Urothelium cell line (cell line): Measurements from ENCODE around the gene ZNF534.
A peak's percentile ranks its signal among the peaks of the same experiment; 100 is the strongest.
"Not testable (repeated sequence)": the region's sequence is repeated elsewhere in the genome, so short reads cannot be mapped to it uniquely, and the experiment has no call there.

ENCODE experiments used
- DNase-seq: peaks from one replicate; pipeline ENCODE4 v3.0.0; 2011; ENCODE audit warnings: low spot score, mixed read lengths
- FAIRE-seq: peaks from 2 replicates; lab custom pipeline; 2011; peaks lifted over from hg19 to GRCh38; lab: Jason Lieb, UNC

The ZNF534 gene

GRCh38 chr19:52428937-52429336 is at the start of gene ZNF534:
ZNF534 (plus strand) TSS chr19:52429148; CDS start chr19:52431475, 2,327 bp downstream.
- DNase-seq, result no peak

GRCh38 chr19:52391135-52391534 is 37.8 kb upstream of the ZNF534 start:
- no peak for FAIRE-seq
- no peak for DNase-seq

More at GRCh38 chr19:52428937-52429336, at the start of gene ZNF534:
- no peak for FAIRE-seq

- FAIRE-seq, result peak; percentile 63
- peak; percentile 98 for DNase-seq
Measured at GRCh38 chr19:52397310-52398080, 31.5 kb upstream of the ZNF534 start, which contains the start of gene ZNF528. ZNF528 (plus strand) TSS chr19:52397849; CDS start chr19:52402014, 4,165 bp downstream.

DNA sequence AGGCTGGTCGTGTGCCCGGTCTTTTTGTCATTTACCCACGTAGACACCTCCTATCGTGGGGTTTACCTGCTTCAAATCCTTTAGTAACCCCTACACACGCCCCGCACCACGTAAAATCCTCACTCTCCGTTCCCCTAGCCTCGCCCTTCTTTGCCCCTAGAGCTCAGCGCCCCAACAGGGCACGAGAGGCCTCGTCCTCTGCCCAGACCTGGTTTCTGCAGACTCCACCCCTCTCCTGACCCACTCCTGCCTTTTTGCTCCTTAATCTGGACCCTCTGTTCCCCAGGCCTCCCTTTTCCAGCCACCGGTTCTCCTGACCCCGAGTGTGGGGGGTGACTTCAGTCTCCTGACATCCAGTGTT is 30.9 kb upstream of the ZNF534 start:
- DNase-seq (peak; percentile 38), FAIRE-seq (no peak)

DNA sequence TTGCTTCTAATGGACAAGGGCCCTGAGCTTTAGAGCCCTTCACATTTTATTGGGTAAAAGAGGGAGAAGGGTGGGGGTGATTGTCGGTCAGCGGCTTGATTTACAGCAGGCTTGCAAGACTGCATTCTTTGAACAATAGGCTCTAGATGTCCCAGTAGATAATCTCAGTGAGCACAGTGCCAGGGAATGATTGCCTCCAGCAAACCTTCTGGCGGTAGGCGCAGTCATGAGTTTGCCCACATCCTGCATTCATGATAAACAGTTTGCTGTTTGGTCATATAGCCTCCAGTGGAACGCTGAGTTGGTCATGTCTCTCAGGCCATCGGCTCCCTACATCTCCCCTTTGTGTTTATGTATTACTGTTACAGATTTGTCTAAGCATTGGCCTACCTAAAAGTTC is 18.7 kb upstream of the ZNF534 start:
- no peak for DNase-seq
- FAIRE-seq, result no peak

- FAIRE-seq (no peak), DNase-seq (no peak)
Measured at GRCh38 chr19:52415711-52416110, 13.2 kb upstream of the ZNF534 start.

GRCh38 chr19:52442179-52442578 is 13.2 kb downstream of the ZNF534 start:
- FAIRE-seq, result no peak
- no peak for DNase-seq

DNA sequence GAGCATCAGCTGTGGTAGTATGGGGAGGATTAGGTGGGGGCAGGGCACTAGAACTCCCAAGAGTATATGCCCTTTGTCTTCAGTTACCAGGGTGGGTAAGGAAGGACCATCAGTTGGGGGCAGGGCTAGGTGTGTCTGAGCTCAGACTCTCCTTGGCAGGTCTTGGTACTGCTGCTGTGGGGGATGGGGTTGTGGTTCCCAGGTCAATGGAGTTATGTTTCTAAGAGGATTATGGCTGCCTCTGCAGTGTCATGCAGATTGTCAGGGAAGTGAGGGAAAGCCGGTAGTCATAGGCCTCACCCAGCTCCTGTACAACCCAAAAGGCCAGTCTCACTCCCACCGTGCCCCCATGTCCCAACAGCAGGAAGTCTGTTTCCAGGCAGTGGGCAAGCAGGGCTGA is 15.6 kb downstream of the ZNF534 start:
- FAIRE-seq (no peak), DNase-seq (no peak)

- DNase-seq (no peak), FAIRE-seq (no peak)
Measured at GRCh38 chr19:52451241-52451640, 22.3 kb downstream of the ZNF534 start.

DNA sequence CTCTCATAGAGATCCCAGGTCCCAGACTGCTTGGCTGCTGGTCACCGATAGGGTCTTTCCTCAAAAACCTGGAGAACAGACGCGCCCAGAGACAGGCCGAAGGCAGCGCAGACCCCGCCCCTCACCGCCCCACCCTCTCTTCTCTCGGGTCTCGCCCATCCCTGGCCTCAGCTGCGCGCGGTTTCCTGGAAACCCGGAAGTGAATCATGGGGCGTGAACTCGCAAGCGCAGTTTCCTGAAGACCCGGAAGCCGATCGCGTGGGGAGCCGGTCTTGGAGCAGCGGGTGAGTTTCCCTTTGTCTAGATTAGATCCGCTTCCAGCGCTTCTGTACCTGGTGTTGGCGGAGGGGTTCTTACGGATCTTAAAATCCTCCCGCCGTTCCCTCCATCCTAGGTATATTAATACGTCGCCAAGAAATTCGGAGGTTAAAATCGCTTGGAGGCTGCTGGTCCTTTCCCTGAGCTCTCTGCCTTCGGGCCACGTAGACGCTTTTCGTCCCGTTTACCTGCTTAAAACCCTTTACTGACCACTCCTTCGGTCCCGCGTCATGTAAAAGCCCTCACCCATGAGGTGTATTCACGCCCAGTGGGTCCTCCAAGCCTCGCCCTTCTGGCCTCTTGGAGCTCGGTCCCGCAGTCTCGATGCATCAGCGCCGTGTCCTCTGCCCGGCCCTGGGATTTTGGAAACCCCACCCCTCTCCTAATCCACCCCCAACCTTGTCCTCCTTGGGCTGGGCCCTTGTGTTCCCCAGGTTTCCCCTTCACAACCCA is 24.6 kb downstream of the ZNF534 start, which contains the start of gene ZNF578:
Gene ZNF578, plus strand, starts transcription at position 230 of the 771 bp plus-strand sequence. CDS start 48,293 bp downstream, outside the sequence.
- FAIRE-seq (no peak), DNase-seq (no peak)

GRCh38 chr19:52464798-52465470 is 36.0 kb downstream of the ZNF534 start:
- no peak for FAIRE-seq

DNA sequence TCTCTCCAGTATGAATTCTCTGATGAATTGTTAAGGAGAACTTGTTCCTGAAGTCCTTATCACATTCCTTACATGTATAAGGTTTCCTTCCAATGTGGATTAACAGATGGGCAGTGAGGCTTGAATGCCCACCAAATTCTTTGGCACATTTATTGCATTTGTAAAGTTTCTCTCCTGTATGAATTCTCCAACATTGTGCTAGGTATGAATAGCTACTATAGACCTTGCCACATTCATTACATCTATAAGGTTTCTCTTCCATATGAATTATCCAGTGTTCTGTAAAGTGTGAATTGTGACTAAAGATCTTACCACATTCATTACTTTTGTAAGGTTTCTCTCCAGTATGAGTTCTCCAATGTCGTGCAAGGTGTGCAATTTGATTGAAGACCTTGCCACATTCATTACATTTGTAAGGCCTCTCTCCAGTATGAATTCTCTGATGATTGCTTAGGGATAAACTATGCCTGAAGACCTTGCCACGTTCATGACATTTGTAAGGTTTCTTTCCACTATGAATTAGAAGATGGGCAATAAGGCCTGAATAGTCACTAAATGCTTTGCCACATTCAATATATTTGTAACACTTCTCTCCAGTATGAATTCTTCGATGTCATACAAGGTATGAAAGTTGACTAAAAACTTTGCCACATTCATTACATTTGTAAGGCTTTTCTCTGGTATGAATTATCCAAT is 44.9 kb downstream of the ZNF534 start:
- DNase-seq (no peak), FAIRE-seq (no peak)

More at GRCh38 chr19:52464798-52465470, 36.0 kb downstream of the ZNF534 start:
- DNase-seq, result peak; percentile 23

DNA sequence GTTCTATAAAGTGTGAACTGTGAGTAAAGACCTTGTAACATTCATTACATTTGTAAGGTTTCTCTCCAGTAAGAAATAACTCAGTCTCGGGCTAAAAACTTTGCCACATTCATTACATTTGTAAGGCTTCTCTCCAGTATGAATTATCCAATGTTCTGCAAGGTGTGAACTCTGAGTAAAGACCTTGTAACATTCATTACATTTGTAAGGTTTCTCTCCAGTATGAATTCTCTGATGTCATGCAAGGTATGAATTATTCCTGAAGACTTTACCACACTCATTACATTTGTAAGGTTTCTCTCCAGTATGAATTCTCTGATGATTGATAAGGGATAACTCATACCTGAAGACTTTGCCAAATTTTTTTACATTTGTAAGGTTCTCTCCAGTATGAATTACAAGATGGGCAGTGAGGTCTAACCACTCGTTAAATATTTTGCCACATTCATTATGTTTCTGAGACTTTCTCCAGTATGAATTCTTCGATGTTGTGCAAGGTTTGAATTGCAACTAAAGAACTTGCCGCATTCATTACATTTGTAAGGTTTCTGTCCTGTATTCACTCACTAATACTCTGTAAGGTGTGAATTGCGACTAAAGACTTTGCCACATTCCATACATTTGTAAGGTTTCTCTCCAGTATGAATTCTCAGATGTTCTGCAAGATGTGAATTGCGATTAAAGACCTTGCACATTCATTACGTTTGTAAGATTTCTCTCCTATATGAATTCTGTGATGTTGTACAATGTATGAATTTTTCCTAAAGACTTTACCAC is 45.6 kb downstream of the ZNF534 start:
- FAIRE-seq, result no peak

GRCh38 chr19:52484111-52484743 is 55.3 kb downstream of the ZNF534 start:
- not testable (repeated sequence) for DNase-seq, FAIRE-seq

More for the DNA sequence above, 45.6 kb downstream of the ZNF534 start:
- no peak for DNase-seq

GRCh38 chr19:52485064-52485463 is 56.1 kb downstream of the ZNF534 start:
- FAIRE-seq, DNase-seq: not testable (repeated sequence)

- not testable (repeated sequence) for FAIRE-seq, DNase-seq
Measured at GRCh38 chr19:52485561-52486240, 56.8 kb downstream of the ZNF534 start.

DNA sequence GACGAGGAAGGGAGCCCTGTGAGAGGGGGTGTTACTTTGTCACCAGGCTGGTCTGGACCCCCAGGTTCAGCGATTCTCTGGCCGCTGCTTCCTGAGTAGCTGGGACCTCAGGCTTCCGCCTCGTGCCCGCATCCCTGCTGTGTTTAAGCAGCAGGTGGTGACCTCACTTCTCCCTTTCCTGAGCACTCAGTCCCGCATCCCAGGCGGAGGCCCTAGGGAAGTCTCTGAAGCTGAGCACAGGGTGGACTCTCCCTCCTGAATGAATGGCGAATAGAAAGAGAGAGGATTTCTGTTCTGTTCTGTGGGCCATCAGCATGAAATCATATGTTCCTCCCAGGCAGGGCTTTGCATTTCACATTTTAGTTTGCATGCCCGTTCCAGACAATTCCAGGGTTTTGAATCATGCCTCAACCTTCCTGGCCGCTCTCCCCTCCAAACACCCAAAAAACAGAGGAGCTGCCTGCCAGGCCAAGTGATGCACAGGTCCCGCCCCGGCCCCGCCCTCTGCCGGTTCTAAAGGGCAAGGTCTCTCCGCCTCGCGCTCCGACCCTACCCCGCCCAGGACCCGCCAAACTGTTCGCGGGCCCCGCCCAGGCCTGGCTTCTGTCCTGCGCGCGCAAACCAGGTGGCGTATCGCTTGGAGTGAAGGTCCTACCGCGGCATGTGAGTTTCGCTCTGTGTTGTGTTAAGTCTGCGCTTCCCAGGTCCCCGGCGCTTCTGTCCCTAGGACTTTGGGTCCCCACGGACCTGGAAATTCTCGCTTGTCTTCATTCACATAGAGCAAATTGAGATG is 63.4 kb downstream of the ZNF534 start:
- FAIRE-seq, result no peak
- no peak for DNase-seq

DNA sequence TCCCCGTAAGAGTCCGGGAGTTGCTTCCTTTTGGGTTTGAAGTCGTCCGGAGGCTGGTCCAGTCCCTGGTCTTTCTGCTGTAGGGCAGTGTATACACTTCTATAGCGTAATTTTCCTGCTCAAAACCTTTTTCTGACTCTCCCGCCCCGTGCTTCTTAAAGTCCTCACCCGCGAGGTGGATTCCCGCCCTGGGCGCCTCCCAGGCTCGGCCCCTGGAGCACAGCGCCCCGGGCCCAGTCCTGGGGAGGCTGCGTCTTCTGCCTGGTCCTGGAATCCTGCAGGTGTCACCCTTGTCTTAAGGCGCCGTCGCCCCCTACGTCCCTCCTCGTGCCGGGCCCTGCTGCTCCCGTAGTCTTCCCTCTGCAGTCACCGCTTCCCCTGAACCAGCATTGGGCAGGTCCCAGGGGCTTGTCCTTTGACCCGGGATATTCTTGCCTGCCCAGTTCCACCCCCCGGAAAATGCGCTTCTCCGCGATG is 64.1 kb downstream of the ZNF534 start:
- DNase-seq, result no peak
- FAIRE-seq, result no peak
